ENCODE data around the gene NT5DC3. TPM values are rescaled to one million over a fixed set of nuclear protein-coding genes. Genes with fewer than 3 reads are reported as not detected.

The NT5DC3 gene
- total RNA-seq, 1 donor from 2014 or later = 4.0 TPM

DNA sequence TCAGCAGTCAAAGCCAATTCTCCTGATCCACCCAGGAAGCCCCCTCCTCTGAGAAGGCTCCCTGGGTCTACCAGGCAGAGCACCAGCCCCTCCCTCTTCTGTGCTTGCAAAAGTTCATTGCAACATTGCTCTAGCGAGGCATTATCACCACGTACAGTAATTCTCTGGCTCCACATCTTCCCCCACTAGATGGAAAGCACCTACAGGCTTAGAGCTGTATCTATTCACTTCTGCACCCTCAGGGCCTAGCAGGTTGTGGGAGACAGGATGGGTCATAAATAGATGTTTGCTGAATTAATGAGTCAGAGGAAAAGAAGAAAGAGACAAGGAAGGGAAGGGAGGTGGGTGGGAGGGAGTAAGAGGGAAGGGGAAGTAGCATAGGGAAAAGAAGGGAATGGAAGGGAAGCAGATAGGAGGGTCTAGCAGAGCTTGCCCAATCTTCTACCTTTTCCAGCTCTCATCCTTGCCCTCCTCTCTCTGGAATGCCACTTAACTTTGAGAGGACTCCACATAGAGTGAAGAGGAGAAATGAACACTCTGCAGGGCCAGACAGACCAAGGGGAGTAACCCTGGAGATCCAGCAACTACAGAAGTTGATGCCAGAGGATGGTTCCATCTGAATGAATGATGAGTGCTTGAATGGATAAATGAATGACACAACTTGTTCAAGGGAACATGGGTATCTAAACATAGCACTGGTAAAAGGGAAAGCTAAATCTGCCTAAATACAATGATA lies 42.0 kb upstream of the NT5DC3 start:
- no peak overlapping the region for H3K27ac ChIP-seq

DNA sequence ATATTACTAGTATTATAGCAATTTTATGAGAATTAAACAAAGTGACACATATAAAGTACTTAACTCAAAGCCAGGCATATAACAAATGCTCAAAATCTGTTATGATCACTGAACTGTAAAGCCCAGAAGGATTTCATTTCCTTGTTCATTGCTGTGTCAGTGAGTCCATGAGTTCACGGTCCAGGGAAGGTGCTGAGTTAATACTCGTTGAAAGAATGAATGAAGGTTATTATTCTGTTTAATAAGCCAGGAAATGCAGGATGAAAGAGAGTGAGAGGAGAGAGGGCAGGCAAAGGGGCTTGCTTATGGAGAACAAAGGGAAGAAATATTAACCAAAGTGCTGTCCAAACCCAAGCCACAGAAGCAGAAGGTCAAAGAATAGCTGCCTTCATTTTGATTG lies 40.2 kb upstream of the NT5DC3 start:
- intact Hi-C loops (cut with DNase I) = no loop called here
- H3K27me3 ChIP-seq (ENCODE audit: low read depth) = no peaks in the 10 kb centered on the region
- no peaks in the 10 kb centered on the region for H3K9me3 ChIP-seq
- H3K4me1 ChIP-seq = no peaks in the 10 kb centered on the region
- ATAC-seq = no peak
- H3K4me3 ChIP-seq = no peak overlapping the region
- H3K27ac ChIP-seq = no peak overlapping the region
- DNase-seq = no peak
- H3K36me3 ChIP-seq = no peaks in the 10 kb centered on the region
- TF ChIP-seq, protein P1, sequence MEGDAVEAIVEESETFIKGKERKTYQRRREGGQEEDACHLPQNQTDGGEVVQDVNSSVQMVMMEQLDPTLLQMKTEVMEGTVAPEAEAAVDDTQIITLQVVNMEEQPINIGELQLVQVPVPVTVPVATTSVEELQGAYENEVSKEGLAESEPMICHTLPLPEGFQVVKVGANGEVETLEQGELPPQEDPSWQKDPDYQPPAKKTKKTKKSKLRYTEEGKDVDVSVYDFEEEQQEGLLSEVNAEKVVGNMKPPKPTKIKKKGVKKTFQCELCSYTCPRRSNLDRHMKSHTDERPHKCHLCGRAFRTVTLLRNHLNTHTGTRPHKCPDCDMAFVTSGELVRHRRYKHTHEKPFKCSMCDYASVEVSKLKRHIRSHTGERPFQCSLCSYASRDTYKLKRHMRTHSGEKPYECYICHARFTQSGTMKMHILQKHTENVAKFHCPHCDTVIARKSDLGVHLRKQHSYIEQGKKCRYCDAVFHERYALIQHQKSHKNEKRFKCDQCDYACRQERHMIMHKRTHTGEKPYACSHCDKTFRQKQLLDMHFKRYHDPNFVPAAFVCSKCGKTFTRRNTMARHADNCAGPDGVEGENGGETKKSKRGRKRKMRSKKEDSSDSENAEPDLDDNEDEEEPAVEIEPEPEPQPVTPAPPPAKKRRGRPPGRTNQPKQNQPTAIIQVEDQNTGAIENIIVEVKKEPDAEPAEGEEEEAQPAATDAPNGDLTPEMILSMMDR (IDR thresholded peaks at IDR 0.05) = no peak

More for the DNA sequence above, 42.0 kb upstream of the NT5DC3 start:
- no peaks in the 10 kb centered on the region for H3K36me3 ChIP-seq
- no peaks in the 10 kb centered on the region for H3K9me3 ChIP-seq
- DNase-seq (no peak), ATAC-seq (no peak)
- H3K4me1 ChIP-seq = no peaks in the 10 kb centered on the region
- no peak overlapping the region for H3K4me3 ChIP-seq
- no peaks in the 10 kb centered on the region for H3K27me3 ChIP-seq (ENCODE audit: low read depth)
- TF ChIP-seq, protein P1 (IDR thresholded peaks at IDR 0.05) = no peak
- intact Hi-C loops (cut with DNase I) = no loop called here

DNA sequence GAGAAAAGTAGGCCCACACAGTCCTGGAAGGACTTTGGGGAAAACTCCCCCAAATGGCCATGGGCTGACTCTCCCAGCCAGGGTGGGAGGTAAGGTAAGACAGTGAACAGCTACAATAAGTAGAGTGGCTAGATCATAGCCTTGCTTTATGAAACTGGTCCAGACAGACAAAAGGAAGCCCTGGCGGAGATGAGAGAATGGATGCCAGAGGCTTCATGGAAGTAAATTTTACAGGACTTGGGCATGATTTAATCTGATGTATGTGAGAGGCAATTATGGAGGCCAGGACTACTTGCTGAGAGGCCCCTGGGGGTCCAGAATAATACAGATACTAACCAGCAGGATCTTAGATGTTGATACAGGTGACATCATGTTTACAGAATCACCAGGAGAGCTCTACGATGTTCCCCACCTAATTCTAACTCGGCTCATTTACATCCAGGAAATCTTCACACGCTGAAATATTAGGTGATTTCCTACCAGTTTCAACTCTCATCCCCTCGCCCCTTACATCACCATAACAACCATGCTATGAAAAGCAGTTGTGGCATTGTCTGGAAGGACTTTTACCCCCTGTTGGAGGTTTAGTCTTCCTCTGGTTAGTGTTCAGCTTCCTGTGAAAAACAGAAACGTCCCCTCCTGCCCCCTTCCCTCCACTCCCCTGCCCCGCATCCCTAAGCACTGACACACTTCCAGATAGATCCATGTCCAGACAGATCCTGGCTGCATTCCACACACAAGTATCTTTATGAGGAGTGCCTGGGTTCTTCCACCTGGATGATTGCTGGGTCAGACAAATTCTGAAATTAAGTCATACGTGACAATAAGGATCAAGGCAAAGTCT lies 39.5 kb upstream of the NT5DC3 start:
- Histone ChIP-seq H3K9me3 (no peaks in the 10 kb centered on the region), H3K4me1 (no peaks in the 10 kb centered on the region), H3K36me3 (no peaks in the 10 kb centered on the region), H3K27ac (no peak overlapping the region), H3K4me3 (no peak overlapping the region), H3K27me3 (ENCODE audit: low read depth) (no peaks in the 10 kb centered on the region)
- TF ChIP-seq, protein P1 (IDR thresholded peaks at IDR 0.05) = no peak
- ATAC-seq = no peak
- intact Hi-C loops (cut with DNase I) = no loop called here
- no peak for DNase-seq

DNA sequence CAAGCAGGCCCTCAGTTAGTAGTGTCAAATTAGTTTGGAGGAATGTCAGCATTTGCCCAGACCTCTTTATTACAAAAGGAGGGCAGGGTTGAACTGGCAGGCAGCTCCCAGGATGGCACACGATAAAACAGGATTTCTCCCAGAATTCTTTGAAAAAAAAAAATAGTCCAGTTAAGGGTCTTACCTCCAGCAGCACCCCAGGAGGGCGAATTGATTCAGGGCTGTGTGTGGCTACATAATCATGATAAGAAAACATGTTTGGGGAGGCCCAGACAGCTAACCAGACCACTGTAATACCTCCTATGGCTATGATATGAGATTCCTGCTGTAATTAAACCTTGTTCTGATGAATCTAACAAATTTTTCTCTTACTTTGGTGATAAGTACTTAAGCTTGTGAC lies 38.8 kb upstream of the NT5DC3 start:
- Histone ChIP-seq H3K36me3 (no peaks in the 10 kb centered on the region), H3K4me3 (no peak overlapping the region), H3K9me3 (no peaks in the 10 kb centered on the region), H3K27ac (no peak overlapping the region), H3K4me1 (no peaks in the 10 kb centered on the region), H3K27me3 (ENCODE audit: low read depth) (no peaks in the 10 kb centered on the region)
- DNase-seq = no peak
- ATAC-seq = no peak
- TF ChIP-seq, protein P1 (IDR thresholded peaks at IDR 0.05) = no peak
- intact Hi-C loops (cut with DNase I) = no loop called here

DNA sequence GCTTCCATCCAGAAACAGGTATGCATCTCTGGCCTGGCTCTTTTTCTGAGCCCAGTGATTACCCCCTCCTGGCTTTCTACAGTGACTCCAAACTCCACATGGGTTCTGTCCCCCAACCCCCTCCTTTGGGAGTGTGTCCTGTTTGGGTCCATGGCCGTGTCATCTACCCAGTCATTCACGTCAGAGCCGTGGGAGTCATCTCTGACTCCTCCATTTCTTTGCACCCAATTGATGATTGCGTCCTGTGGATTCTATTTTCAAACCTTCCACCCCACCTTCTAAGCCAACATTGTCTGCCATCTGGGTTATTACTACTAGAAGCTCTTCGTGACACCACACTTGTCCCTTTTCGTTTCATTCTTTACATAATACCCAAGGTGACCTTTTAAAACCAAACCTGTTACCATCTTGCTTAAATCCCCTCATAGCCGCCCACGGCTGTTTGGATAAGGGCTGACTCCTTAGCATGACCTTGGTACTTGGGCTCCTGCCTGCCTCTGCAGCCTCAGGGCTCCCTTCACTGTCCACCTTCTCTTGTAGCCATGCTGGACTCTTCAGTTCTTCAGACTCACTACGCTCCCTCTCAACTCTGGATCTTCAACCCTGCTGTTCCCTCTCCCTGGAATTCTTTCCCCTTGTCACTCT lies 38.1 kb upstream of the NT5DC3 start:
- ATAC-seq = no peak

More for the DNA sequence above, 38.1 kb upstream of the NT5DC3 start:
- DNase-seq = no peak
- TF ChIP-seq, protein P1 (IDR thresholded peaks at IDR 0.05) = no peak
- intact Hi-C loops (cut with DNase I) = no loop called here
- Histone ChIP-seq H3K27me3 (ENCODE audit: low read depth) (no peaks in the 10 kb centered on the region), H3K4me3 (no peak overlapping the region), H3K27ac (no peak overlapping the region), H3K9me3 (no peaks in the 10 kb centered on the region), H3K36me3 (no peaks in the 10 kb centered on the region), H3K4me1 (no peaks in the 10 kb centered on the region)
